22Rv1 (cell line): ENCODE measurements around the gene CD68.

Source experiments
- H3K27ac ChIP-seq: fragments of 450-650 bp; 2 replicates; pipeline ENCODE4 v1.5.1; 2017
- CTCF ChIP-seq: fragments of 450-650 bp; IDR thresholded peaks from 2 replicates; pipeline ENCODE4 v1.5.1; 2017; ENCODE audit warnings: mild to moderate bottlenecking
- ZFX ChIP-seq: fragments of 450-650 bp; IDR thresholded peaks from 2 replicates; pipeline ENCODE4 v1.6.1; 2017; ENCODE audit warnings: antibody characterized with exemption, borderline replicate concordance

The CD68 gene

GRCh38 chr17:7579001-7579833 lies at the start of gene CD68:
CD68 (plus strand) TSS chr17:7579638; CDS start chr17:7579678, 40 bp downstream.
- peak within 1 kb of the TSS; percentile 99 for H3K27ac ChIP-seq
- TF ChIP-seq CTCF (no peak), ZFX (no peak)

- no peak for TF ChIP-seq CTCF
- TF ChIP-seq ZFX, result no peak
- no peak overlapping the region for H3K27ac ChIP-seq
These were observed 49.2 kb upstream of the CD68 start for GRCh38 chr17:7530023-7530900.

- H3K27ac ChIP-seq, result no peak overlapping the region
- TF ChIP-seq CTCF (no peak), ZFX (no peak)
These were observed 41.4 kb upstream of the CD68 start for GRCh38 chr17:7538050-7538449.

GRCh38 chr17:7538891-7539545 lies 40.4 kb upstream of the CD68 start:
- TF ChIP-seq ZFX, result no peak
- no peak for TF ChIP-seq CTCF
- no peak overlapping the region for H3K27ac ChIP-seq

- no peak overlapping the region for H3K27ac ChIP-seq
- TF ChIP-seq ZFX (no peak), CTCF (no peak)
These were observed 38.3 kb upstream of the CD68 start for GRCh38 chr17:7541074-7541621.

GRCh38 chr17:7544911-7545310 lies 34.5 kb upstream of the CD68 start:
- no peak overlapping the region for H3K27ac ChIP-seq
- TF ChIP-seq CTCF (no peak), ZFX (no peak)
